K562 (cell line): Measurements from ENCODE around the gene TUBB6. TPM values are rescaled to one million over a fixed set of nuclear protein-coding genes. Genes with fewer than 3 reads are reported as not detected.

Experiments
- MXD1 ChIP-seq: fragments of 250-450 bp; sonication (Bioruptor Pico); IDR thresholded peaks from 2 replicates; pipeline ENCODE4 v1.8.0; 2021; ENCODE audit warnings: borderline replicate concordance, mild to moderate bottlenecking, moderate library complexity; ENCODE audit not compliant: poor library complexity, severe bottlenecking
- PPARD ChIP-seq: fragments of 250-450 bp; sonication (Bioruptor Pico); IDR thresholded peaks from 2 replicates; pipeline ENCODE4 v1.8.0; 2022; ENCODE audit warnings: inconsistent platforms, mild to moderate bottlenecking, moderate library complexity
- TAL1 ChIP-seq: fragments of 450-650 bp; IDR thresholded peaks from 2 replicates; pipeline ENCODE4 v1.6.1; 2016; ENCODE audit warnings: mild to moderate bottlenecking
- TCF7L2 ChIP-seq: fragments of 150-350 bp; IDR thresholded peaks from 2 replicates; pipeline ENCODE4 v1.6.1; 2016; ENCODE audit warnings: low read depth, mild to moderate bottlenecking, low read length, moderate library complexity
- ZMIZ1 ChIP-seq, 2 experiments: fragments of 150-350 bp in 1 of 2; IDR thresholded peaks; 2 replicates each; pipeline ENCODE4 v1.6.1; 2012 to 2016; ENCODE audit warnings: low read depth in 2 of 2, low read length in 2 of 2, mild to moderate bottlenecking in 1 of 2, moderate library complexity in 1 of 2
- polyA plus RNA-seq, 8 experiments: library from polyadenylated mRNA; depleted of rRNA in 4 of 8; stranded (reverse) in 5 of 8; unstranded in 3 of 8; fragments of >200 nt; fragmentation: Nextera tagmentation in 2 of 8; fragmentation: Illumina TruSeq in 1 of 8; extraction: Ambion mirVana in 2 of 8; extraction: Trizol in 1 of 8; gene quantifications; 2 replicates each; pipeline versions ENCODE4 v1.2.1 to v1.2.3, GENCODE V29; 2011 to 2014; ENCODE audit warnings: inconsistent platforms in 1 of 8, missing spikeins in 1 of 8
- total RNA-seq, 7 experiments: library from RNA; depleted of rRNA in 6 of 7; stranded (reverse); fragments of >200 nt in 6 of 7; fragmentation: Illumina TruSeq in 2 of 7; extraction: Trizol in 2 of 7; gene quantifications; 2 replicates each; pipeline versions ENCODE4 v1.2.1 to v1.2.3, GENCODE V29; 2011 to 2021; ENCODE audit warnings: low replicate concordance in 1 of 7

TUBB6 gene
- total and polyA plus RNA-seq, 9 of the 15 experiments (the other 6 are each of a cell fraction or from before 2014, with no cell fraction given) = 43.9 to 404 (median 81.1) TPM

- TF ChIP-seq ZMIZ1 (IDR thresholded peaks at IDR 0.05; ENCODE audit: low read depth in 2 of 2, low read length in 2 of 2) (no peak), TAL1 (no peak), MXD1 (CRISPR knock-in tag) (no peak), TCF7L2 (no peak), PPARD (no peak)
Measured at GRCh38 chr18:12279781-12280531, 28.1 kb upstream of the TUBB6 start (continued).
